UCSD-AML1 (cell line): ENCODE measurements around the gene SAMD14.
"Not testable (repeated sequence)": the region's sequence is repeated elsewhere in the genome, so short reads cannot be mapped to it uniquely, and the experiment has no call there.

Experiments used
- DNase-seq: peaks from one replicate; lab custom pipeline; 2025; ENCODE audit not compliant: unreplicated experiment; lab: John Stamatoyannopoulos, UW

SAMD14 gene

GRCh38 chr17:50078430-50078829, 51.5 kb downstream of the SAMD14 start:
- no peak for DNase-seq

DNA sequence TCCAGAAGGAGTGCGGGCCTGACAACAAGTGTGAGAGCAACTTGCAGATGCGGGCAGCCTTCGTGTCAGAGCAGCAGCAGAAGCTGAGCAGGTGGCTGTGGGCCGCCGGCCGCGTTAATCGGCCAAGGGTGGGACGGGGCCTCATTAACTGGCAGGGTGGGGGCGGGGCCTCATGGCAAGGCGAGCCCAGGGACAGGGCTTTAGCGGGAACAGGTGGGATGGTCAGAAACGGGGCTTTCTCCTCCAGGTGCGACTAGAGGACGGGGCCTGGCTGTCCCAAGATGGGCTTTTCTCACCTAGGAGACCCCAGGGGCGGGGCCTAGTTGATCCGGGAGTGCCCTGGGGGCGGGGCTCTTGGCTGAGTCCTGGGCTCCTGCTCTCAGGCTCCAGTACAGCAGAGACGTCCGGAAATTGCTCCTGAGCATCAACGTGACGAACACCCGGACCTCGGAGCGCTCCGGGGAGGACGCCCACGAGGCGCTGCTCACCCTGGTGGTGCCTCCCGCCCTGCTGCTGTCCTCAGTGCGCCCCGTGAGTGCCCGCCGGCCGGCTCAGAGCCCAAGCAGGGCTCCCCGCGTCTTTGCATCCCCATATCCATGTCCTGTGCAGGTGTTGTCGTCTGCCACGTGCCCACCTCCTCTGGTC, 53.2 kb downstream of the SAMD14 start:
- DNase-seq: no peak

DNA sequence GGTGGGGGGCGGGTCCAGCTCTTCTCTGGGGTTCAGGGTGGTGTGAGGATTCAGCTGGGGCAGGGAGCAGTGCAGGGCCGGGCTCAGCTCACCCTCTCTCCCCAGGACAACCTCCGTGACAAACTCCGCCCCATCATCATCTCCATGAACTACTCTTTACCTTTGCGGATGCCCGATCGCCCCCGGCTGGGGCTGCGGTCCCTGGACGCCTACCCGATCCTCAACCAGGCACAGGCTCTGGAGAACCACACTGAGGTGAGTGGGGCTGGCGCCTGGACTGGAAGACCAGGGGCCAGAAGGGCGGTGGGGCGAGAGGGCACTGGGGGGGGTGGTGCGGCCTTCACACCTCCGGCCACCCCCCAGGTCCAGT, 53.8 kb downstream of the SAMD14 start:
- DNase-seq: no peak

DNA sequence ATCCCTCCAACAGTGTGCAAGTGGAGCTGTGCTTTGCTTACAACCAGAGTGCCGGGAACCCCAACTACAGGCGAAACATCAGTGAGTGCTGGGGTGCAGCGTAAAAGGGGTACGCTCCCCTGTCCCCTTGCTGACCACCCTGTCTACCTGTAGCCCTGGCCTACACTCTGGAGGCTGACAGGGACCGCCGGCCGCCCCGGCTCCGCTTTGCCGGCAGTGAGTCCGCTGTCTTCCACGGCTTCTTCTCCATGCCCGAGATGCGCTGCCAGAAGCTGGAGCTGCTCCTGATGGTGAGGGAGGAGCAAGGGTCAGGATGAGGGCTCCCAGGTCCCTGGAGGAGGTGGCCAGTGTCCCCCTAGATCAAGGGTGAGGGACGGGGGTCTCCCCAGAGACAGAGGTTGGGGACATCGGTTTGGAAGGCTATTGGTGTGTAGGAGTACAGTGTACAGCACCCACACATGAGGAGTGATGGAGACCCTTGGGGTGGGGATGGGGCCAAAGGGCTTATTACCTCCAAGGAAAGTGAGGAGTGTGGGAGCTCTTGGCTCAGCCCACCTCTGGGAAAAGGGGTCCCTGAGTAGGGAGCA, 54.4 kb downstream of the SAMD14 start:
- DNase-seq: no peak

- no peak for DNase-seq
Measured at GRCh38 chr17:50074227-50074626, 55.7 kb downstream of the SAMD14 start.

- no peak for DNase-seq
Measured at GRCh38 chr17:50072925-50073324, 57.0 kb downstream of the SAMD14 start.

- no peak for DNase-seq
Measured at GRCh38 chr17:50072130-50072529, 57.8 kb downstream of the SAMD14 start.

DNA sequence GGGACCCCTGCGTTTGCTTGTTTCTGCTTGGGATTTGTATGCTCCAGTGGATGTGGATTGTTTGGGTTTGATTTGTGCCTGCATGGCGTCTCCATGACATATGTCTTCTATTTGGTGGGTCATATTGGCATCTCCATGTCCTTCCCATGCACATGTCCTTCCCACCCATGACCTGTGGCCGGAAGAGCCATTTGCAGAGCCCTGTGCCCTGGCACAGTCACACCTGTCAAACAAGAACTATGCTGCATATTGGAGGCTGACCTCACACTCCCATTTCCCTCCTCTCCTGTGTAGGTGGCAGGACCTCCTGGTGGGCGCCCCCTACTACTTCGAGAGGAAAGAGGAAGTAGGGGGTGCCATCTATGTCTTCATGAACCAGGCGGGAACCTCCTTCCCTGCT, 58.3 kb downstream of the SAMD14 start:
- DNase-seq: no peak

GRCh38 chr17:50070908-50071680, 58.9 kb downstream of the SAMD14 start:
- DNase-seq: no peak

DNA sequence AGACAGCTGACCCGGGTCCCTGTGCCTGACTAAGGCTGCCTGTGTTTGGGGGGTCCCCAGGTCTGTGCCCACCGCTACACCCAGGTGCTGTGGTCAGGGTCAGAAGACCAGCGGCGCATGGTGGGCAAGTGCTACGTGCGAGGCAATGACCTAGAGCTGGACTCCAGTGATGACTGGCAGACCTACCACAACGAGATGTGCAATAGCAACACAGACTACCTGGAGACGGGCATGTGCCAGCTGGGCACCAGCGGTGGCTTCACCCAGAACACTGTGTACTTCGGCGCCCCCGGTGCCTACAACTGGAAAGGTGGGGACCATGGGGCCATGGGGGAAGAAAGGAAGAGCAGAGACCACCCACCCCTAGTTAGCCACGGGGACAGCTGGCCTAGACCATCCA, 62.0 kb downstream of the SAMD14 start:
- DNase-seq: no peak

DNA sequence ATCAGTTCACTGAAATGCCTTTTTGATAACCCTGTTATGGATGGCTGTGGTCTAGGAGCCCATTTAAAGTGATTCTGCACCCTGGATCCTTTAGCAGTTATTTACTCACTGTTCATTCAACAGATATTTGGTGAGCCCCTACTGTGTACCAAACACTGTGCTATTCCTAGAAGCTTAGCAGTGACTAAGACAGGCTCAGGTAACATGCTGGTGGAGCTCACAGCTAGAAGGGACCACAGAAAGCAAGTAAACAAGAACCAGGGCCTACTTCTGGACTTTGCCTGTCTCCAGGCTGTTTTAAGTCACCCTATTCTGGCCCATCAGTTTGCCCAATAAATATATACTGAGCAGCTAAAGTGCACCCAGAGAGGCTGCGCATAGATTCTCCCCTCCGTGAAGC, 63.0 kb downstream of the SAMD14 start:
- no peak for DNase-seq

GRCh38 chr17:50065056-50065455, 64.9 kb downstream of the SAMD14 start:
- DNase-seq: no peak

- peak; percentile 72 for DNase-seq
Measured at GRCh38 chr17:50064253-50065001, 65.5 kb downstream of the SAMD14 start.

GRCh38 chr17:50063561-50064252, 66.3 kb downstream of the SAMD14 start:
- DNase-seq: no peak

DNA sequence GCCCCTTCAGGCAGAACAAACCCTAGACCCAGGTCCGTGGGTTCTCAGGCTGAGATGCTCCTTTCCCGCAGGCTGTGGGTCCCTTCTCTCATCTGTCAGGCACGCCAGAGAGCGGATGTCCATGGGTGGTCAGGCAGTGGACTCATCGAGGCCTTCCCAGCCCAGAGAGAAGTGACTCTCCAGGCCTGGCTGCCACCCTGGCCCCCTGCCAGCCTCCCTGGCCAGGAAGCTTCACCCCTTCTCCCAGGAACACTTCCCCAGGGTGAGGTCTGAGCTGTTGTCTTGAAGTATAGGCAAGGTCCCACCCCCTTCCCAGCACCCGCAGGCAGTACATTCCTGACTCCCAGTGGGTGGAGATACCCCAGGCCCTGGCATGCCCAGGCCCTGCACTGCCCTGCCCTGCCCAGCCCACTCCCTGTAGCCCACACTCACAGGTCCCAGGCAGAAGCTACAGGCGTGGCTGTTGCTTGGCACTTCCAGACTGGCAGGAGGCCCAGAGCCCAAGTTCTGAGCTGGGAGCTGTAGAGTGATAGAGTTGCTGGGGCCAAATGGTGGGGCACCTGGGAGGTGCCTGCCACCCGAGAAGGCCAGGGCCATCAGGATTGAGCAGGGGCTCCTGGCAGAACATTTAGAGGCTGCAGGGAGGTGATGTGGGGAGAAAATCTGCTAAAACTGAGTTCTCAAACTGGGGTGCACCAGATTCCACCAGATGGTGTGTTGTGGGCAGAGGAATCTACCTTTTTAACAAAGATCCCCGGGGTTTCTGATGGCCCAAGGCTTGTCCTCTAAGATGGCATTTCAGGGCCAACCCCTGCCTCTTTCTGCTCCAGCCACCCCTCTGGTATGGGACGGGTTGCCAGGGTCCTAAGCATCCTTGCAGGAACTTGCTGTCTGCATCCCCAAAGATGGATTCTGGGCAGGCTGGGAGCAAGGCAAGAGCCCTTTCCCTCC, 67.4 kb downstream of the SAMD14 start:
- DNase-seq: no peak

GRCh38 chr17:50061713-50062045, 68.3 kb downstream of the SAMD14 start:
- DNase-seq: not testable (repeated sequence)

- no peak for DNase-seq
Measured at GRCh38 chr17:50060951-50061712, 68.8 kb downstream of the SAMD14 start.
